ENCODE measurements around the gene NFIA. TPM values are rescaled to one million over a fixed set of nuclear protein-coding genes. Genes with fewer than 3 reads are reported as not detected.
A peak's percentile ranks its signal among the peaks of the same experiment; 100 is the strongest.

The NFIA gene
- total and polyA plus RNA-seq, 7 experiments from 2014 or later, result 1.0 to 8.6 (median 5.9) TPM

- no peaks in the 10 kb centered on the region for H3K9me3 Mint-ChIP-seq
- DNase-seq (no peak), ATAC-seq (no peak)
- peaks cover 0 to under 1% (median 0%) of the 10 kb centered on the region in 5 donors for H3K36me3 Mint-ChIP-seq
- Histone ChIP-seq H3K27ac (ENCODE audit: low read depth, low read length) (no peak overlapping the region), H3K27me3 (ENCODE audit: control insufficient read depth in 2 of 2, insufficient read depth in 2 of 2, low read length in 2 of 2) (no peaks in the 10 kb centered on the region), H3K9me3 (ENCODE audit: control insufficient read depth in 2 of 3, low read length in 3 of 3) (no peaks in the 10 kb centered on the region), H3K4me1 (ENCODE audit: control insufficient read depth in 2 of 2, insufficient read depth in 2 of 2, low read length in 2 of 2) (no peaks in the 10 kb centered on the region), H3K4me3 (ENCODE audit: low read length) (no peak overlapping the region), H3K36me3 (ENCODE audit: control insufficient read depth in 2 of 3, insufficient read depth in 3 of 3, low read length in 3 of 3) (no peaks in the 10 kb centered on the region)
- ChIA-PET CTCF (no interaction called here), POLR2A (no interaction called here)
- peaks cover 0 to 1% (median 0%) of the 10 kb centered on the region in 7 donors for H3K4me1 Mint-ChIP-seq
- no peak overlapping the region for H3K27ac Mint-ChIP-seq
- no peak overlapping the region for H3K4me3 Mint-ChIP-seq
- peaks cover 0 to 29% (median under 1%) of the 10 kb centered on the region in 5 donors for H3K27me3 Mint-ChIP-seq
- intact Hi-C loops (cut with micrococcal nuclease), result no loop called here
These were observed 38.6 kb downstream of the NFIA start for GRCh38 chr1:61120998-61121397.

DNA sequence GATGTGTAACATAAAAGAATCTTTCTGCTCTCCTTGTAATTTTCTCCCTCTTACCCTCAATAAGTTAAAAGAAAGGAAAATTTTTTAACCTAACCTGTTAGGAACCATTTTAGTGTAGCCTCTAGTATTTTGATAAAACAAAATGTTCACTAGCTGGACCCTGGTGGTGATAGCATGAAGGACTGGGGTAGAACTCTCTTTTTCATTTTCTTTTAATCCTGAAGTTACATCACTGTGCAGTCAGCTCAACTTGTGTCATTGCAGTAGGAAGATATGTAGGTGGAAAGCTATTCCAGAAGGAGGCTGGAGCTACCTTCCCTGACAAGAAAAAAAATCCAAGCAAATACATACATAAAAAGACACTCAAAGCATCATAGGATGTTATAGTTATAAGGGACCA, 39.3 kb downstream of the NFIA start:
- DNase-seq, result no peak
- Mint-ChIP-seq H3K36me3 (no peaks in the 10 kb centered on the region), H3K9me3 (no peaks in the 10 kb centered on the region), H3K27me3 (peaks cover 0 to 26% (median 0%) of the 10 kb centered on the region in 5 donors), H3K4me3 (no peak overlapping the region), H3K4me1 (peaks cover 0 to 1% (median 0%) of the 10 kb centered on the region in 7 donors), H3K27ac (no peak overlapping the region)
- Histone ChIP-seq H3K4me3 (ENCODE audit: low read length) (no peak overlapping the region), H3K9me3 (ENCODE audit: control insufficient read depth in 2 of 3, low read length in 3 of 3) (no peaks in the 10 kb centered on the region), H3K27ac (ENCODE audit: low read depth, low read length) (no peak overlapping the region), H3K27me3 (ENCODE audit: control insufficient read depth in 2 of 2, insufficient read depth in 2 of 2, low read length in 2 of 2) (no peaks in the 10 kb centered on the region), H3K36me3 (ENCODE audit: control insufficient read depth in 2 of 3, insufficient read depth in 3 of 3, low read length in 3 of 3) (no peaks in the 10 kb centered on the region), H3K4me1 (ENCODE audit: control insufficient read depth in 2 of 2, insufficient read depth in 2 of 2, low read length in 2 of 2) (no peaks in the 10 kb centered on the region)
- ATAC-seq, result no peak
- ChIA-PET CTCF (interaction anchor here (1.2 kb wide), 1 partner anchor 73 kb away, joined by 5 read pairs; no protein-coding TSS in a partner anchor), POLR2A (interaction anchor here (0.7 to 0.9 kb wide), 2 partner anchors 8 to 39 kb away, joined by 3 read pairs; partner anchors contain the start of gene NFIA)
- intact Hi-C loops (cut with micrococcal nuclease), result no loop called here

DNA sequence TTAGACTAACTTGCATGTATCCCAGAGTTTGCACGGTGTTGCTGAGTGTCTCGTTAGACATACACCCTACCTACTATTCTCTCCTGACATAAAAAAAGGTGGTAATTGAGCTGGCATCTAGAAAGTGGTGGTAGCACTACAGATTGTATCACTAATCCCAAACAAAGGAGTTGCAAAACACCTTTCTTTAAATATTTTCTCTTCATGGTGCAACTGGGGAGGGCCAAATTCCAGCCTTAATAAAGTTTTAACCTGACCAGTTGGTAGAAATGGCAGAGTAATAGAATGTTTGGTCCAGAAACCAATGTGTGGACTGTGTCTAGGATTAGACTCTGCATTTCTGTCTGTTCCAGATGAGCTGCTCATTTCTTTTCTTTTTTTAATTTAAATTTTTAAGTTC, 40.0 kb downstream of the NFIA start:
- intact Hi-C loops (cut with micrococcal nuclease), result no loop called here
- CTCF ChIA-PET, result interaction anchor here (1.2 kb wide), 1 partner anchor 73 kb away, joined by 5 read pairs; no protein-coding TSS in a partner anchor
- POLR2A ChIA-PET, result interaction anchor here (0.9 kb wide), 1 partner anchor 40 kb away, joined by 3 read pairs; the partner anchor contains the start of gene NFIA

GRCh38 chr1:61123326-61123725, 41.0 kb downstream of the NFIA start:
- DNase-seq (no peak), ATAC-seq (no peak)
- Mint-ChIP-seq H3K9me3 (no peaks in the 10 kb centered on the region), H3K27ac (no peak overlapping the region), H3K4me3 (no peak overlapping the region), H3K27me3 (peaks cover 0 to 25% (median 0%) of the 10 kb centered on the region in 5 donors), H3K36me3 (no peaks in the 10 kb centered on the region), H3K4me1 (peaks cover 0 to 1% (median 0%) of the 10 kb centered on the region in 7 donors)
- no peaks in the 10 kb centered on the region for H3K9me3 ChIP-seq (ENCODE audit: control insufficient read depth in 2 of 3, low read length in 3 of 3)
- no peaks in the 10 kb centered on the region for H3K36me3 ChIP-seq (ENCODE audit: control insufficient read depth in 2 of 3, insufficient read depth in 3 of 3, low read length in 3 of 3)
- H3K4me3 ChIP-seq (ENCODE audit: low read length), result no peak overlapping the region
- ChIA-PET CTCF (no interaction called here), POLR2A (no interaction called here)
- intact Hi-C loops (cut with micrococcal nuclease), result no loop called here
- H3K27me3 ChIP-seq (ENCODE audit: control insufficient read depth in 2 of 2, insufficient read depth in 2 of 2, low read length in 2 of 2), result no peaks in the 10 kb centered on the region
- no peaks in the 10 kb centered on the region for H3K4me1 ChIP-seq (ENCODE audit: control insufficient read depth in 2 of 2, insufficient read depth in 2 of 2, low read length in 2 of 2)
- no peak overlapping the region for H3K27ac ChIP-seq (ENCODE audit: low read depth, low read length)

More for the DNA sequence above, 40.0 kb downstream of the NFIA start:
- DNase-seq (no peak), ATAC-seq (no peak)
- H3K27me3 ChIP-seq (ENCODE audit: control insufficient read depth in 2 of 2, insufficient read depth in 2 of 2, low read length in 2 of 2), result no peaks in the 10 kb centered on the region
- H3K9me3 ChIP-seq (ENCODE audit: control insufficient read depth in 2 of 3, low read length in 3 of 3), result no peaks in the 10 kb centered on the region
- H3K27ac ChIP-seq (ENCODE audit: low read depth, low read length), result no peak overlapping the region
- Mint-ChIP-seq H3K36me3 (no peaks in the 10 kb centered on the region), H3K27me3 (peaks cover 0 to 26% (median 0%) of the 10 kb centered on the region in 5 donors), H3K27ac (no peak overlapping the region), H3K4me1 (peaks cover 0 to 1% (median 0%) of the 10 kb centered on the region in 7 donors), H3K4me3 (no peak overlapping the region), H3K9me3 (no peaks in the 10 kb centered on the region)
- no peaks in the 10 kb centered on the region for H3K36me3 ChIP-seq (ENCODE audit: control insufficient read depth in 2 of 3, insufficient read depth in 3 of 3, low read length in 3 of 3)
- no peak overlapping the region for H3K4me3 ChIP-seq (ENCODE audit: low read length)
- no peaks in the 10 kb centered on the region for H3K4me1 ChIP-seq (ENCODE audit: control insufficient read depth in 2 of 2, insufficient read depth in 2 of 2, low read length in 2 of 2)

- CTCF ChIA-PET, result no interaction called here
- DNase-seq, result no peak
- no peak for ATAC-seq
- H3K27ac ChIP-seq (ENCODE audit: low read depth, low read length), result no peak overlapping the region
- no peaks in the 10 kb centered on the region for H3K9me3 ChIP-seq (ENCODE audit: control insufficient read depth in 2 of 3, low read length in 3 of 3)
- Mint-ChIP-seq H3K36me3 (no peaks in the 10 kb centered on the region), H3K4me3 (no peak overlapping the region), H3K27me3 (peaks cover 0 to 20% (median 0%) of the 10 kb centered on the region in 5 donors), H3K9me3 (no peaks in the 10 kb centered on the region), H3K4me1 (peaks cover 0 to 1% (median 0%) of the 10 kb centered on the region in 7 donors), H3K27ac (no peak overlapping the region)
- no peak overlapping the region for H3K4me3 ChIP-seq (ENCODE audit: low read length)
- no peaks in the 10 kb centered on the region for H3K36me3 ChIP-seq (ENCODE audit: control insufficient read depth in 2 of 3, insufficient read depth in 3 of 3, low read length in 3 of 3)
- POLR2A ChIA-PET, result no interaction called here
- no peaks in the 10 kb centered on the region for H3K4me1 ChIP-seq (ENCODE audit: control insufficient read depth in 2 of 2, insufficient read depth in 2 of 2, low read length in 2 of 2)
- intact Hi-C loops (cut with micrococcal nuclease), result no loop called here
- H3K27me3 ChIP-seq (ENCODE audit: control insufficient read depth in 2 of 2, insufficient read depth in 2 of 2, low read length in 2 of 2), result no peaks in the 10 kb centered on the region
These were observed 41.7 kb downstream of the NFIA start for GRCh38 chr1:61124078-61124477.

DNA sequence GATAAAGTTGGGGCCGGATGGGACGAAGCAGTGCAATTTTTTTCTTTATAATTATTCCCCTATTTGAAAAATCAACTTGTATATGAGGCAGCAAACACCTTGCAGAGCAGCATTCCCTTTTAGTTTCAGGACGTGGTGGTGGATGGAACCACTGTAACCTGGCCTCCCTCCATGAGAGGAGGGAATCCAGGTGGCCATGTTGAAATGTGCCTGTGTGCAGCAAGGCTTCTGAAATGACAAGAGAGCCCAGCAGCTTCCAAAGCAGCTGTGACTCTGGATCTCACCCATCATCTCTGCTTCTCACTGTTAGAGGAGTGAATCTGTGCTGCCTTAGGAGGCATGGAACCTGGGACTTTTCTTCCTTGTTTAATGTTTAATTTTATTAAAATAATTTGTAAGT, 42.3 kb downstream of the NFIA start:
- Mint-ChIP-seq H3K27ac (no peak overlapping the region), H3K4me3 (no peak overlapping the region), H3K4me1 (no peaks in the 10 kb centered on the region), H3K27me3 (peaks cover 0 to 19% (median 0%) of the 10 kb centered on the region in 5 donors), H3K36me3 (no peaks in the 10 kb centered on the region), H3K9me3 (no peaks in the 10 kb centered on the region)
- intact Hi-C loops (cut with micrococcal nuclease), result no loop called here
- H3K27me3 ChIP-seq (ENCODE audit: control insufficient read depth in 2 of 2, insufficient read depth in 2 of 2, low read length in 2 of 2), result no peaks in the 10 kb centered on the region
- POLR2A ChIA-PET, result no interaction called here
- DNase-seq (no peak), ATAC-seq (no peak)
- no peak overlapping the region for H3K4me3 ChIP-seq (ENCODE audit: low read length)
- H3K27ac ChIP-seq (ENCODE audit: low read depth, low read length), result no peak overlapping the region
- H3K4me1 ChIP-seq (ENCODE audit: control insufficient read depth in 2 of 2, insufficient read depth in 2 of 2, low read length in 2 of 2), result no peaks in the 10 kb centered on the region
- no peaks in the 10 kb centered on the region for H3K9me3 ChIP-seq (ENCODE audit: control insufficient read depth in 2 of 3, low read length in 3 of 3)
- H3K36me3 ChIP-seq (ENCODE audit: control insufficient read depth in 2 of 3, insufficient read depth in 3 of 3, low read length in 3 of 3), result no peaks in the 10 kb centered on the region
- CTCF ChIA-PET, result no interaction called here

DNA sequence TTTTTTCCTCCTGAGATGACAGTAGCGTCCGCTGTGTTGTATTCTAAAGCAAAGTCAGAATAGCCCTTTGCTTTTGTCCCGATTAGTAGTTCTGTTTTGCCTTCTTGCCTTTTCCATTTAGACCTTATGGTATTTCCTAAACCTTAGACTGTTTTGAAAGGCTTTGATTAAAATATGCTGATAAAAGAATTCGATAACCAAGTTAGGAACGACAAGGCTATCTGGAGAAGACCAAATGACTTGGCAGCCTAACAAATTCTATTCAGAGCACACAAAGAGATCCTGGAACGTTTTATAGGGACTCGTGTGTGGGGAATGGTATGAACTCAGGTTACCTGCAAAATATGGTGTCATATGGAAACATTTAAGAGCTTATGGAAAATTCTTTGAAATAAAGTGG, 42.9 kb downstream of the NFIA start:
- no peak overlapping the region for H3K4me3 Mint-ChIP-seq
- Histone ChIP-seq H3K4me1 (ENCODE audit: control insufficient read depth in 2 of 2, insufficient read depth in 2 of 2, low read length in 2 of 2) (no peaks in the 10 kb centered on the region), H3K27me3 (ENCODE audit: control insufficient read depth in 2 of 2, insufficient read depth in 2 of 2, low read length in 2 of 2) (no peaks in the 10 kb centered on the region), H3K4me3 (ENCODE audit: low read length) (no peak overlapping the region), H3K36me3 (ENCODE audit: control insufficient read depth in 2 of 3, insufficient read depth in 3 of 3, low read length in 3 of 3) (no peaks in the 10 kb centered on the region), H3K9me3 (ENCODE audit: control insufficient read depth in 2 of 3, low read length in 3 of 3) (no peaks in the 10 kb centered on the region), H3K27ac (ENCODE audit: low read depth, low read length) (no peak overlapping the region)
- peaks cover 0 to 22% (median 0%) of the 10 kb centered on the region in 5 donors for H3K27me3 Mint-ChIP-seq
- ATAC-seq (no peak), DNase-seq (no peak)
- H3K9me3 Mint-ChIP-seq, result no peaks in the 10 kb centered on the region
- no peaks in the 10 kb centered on the region for H3K4me1 Mint-ChIP-seq
- peak overlapping the region in 1 of 9 donors; percentile 9 for H3K27ac Mint-ChIP-seq
- H3K36me3 Mint-ChIP-seq, result no peaks in the 10 kb centered on the region
- ChIA-PET POLR2A (no interaction called here), CTCF (no interaction called here)
- intact Hi-C loops (cut with micrococcal nuclease), result no loop called here

Data from naive thymus-derived CD4-positive, alpha-beta T cell (primary cell).